Activated naive CD4-positive, alpha-beta T cell treated with anti-CD3 and anti-CD28 coated beads, Interleukin-2, amount 10 ng/mL, durations not matched to agents 7 days and 5 days (primary cell): ENCODE data around the gene BICDL2.
A peak's percentile ranks its signal among the peaks of the same experiment; 100 is the strongest.
"Not testable (repeated sequence)": the region's sequence is repeated elsewhere in the genome, so short reads cannot be mapped to it uniquely, and the experiment has no call there.

Experiments
- CTCF ChIA-PET: fragments of 350-600 bp; sonication (Branson Sonifier 250); formaldehyde crosslinking; loops from one replicate; lab custom pipeline; 2021; ENCODE audit warnings: antibody characterized with exemption; lab: Charles Lee
- DNase-seq: peaks from one replicate; pipeline ENCODE4 v3.0.0-alpha.2; 2020
- H3K27ac Mint-ChIP-seq: one replicate; pipeline ENCODE4 v1.8.0; 2021; ENCODE audit warnings: mild to moderate bottlenecking, moderate library complexity, mixed read lengths
- H3K27me3 Mint-ChIP-seq: one replicate; pipeline ENCODE4 v1.8.0; 2021; ENCODE audit warnings: mild to moderate bottlenecking, mixed read lengths
- H3K36me3 Mint-ChIP-seq: one replicate; pipeline ENCODE4 v1.8.0; 2021; ENCODE audit warnings: mixed read lengths
- H3K4me1 Mint-ChIP-seq: one replicate; pipeline ENCODE4 v1.8.0; 2021; ENCODE audit warnings: mixed read lengths
- H3K4me3 Mint-ChIP-seq: one replicate; pipeline ENCODE4 v1.8.0; 2021; ENCODE audit warnings: mild to moderate bottlenecking, moderate library complexity, mixed read lengths
- H3K9me3 Mint-ChIP-seq: one replicate; pipeline ENCODE4 v1.8.0; 2021; ENCODE audit warnings: mixed read lengths

The BICDL2 gene, protein sequence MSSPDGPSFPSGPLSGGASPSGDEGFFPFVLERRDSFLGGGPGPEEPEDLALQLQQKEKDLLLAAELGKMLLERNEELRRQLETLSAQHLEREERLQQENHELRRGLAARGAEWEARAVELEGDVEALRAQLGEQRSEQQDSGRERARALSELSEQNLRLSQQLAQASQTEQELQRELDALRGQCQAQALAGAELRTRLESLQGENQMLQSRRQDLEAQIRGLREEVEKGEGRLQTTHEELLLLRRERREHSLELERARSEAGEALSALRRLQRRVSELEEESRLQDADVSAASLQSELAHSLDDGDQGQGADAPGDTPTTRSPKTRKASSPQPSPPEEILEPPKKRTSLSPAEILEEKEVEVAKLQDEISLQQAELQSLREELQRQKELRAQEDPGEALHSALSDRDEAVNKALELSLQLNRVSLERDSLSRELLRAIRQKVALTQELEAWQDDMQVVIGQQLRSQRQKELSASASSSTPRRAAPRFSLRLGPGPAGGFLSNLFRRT

DNA sequence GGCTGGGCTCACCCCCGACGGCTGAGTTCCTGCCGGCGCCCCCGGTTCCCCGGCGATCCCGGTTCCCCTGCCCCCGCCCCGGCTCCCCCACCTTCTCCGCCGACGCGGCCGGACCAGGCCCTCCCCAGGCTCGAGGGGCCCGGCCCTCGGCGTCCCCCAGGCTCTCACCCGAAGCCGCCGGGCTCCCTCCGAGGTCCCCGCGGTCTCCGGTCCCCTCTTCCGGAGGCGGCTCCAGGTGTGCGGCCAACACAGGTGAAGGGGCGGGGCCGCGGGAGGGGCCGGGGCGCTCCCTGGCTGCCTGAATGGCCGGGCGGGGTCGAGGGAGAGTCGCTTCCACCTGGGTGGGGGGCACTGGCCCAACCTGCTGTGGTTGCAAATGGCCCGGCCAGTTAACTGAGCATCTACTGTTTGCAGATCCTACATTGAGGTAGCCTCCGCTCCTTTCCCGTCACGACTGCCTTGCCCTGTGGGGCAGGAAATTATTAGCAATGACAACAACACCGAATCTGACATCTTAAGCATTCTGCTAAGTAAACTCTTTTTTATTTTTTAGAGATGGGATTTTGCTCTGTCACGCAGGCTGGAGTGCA is at the start of gene BICDL2:
TSS of gene BICDL2 (minus strand) at position 219 of the 590 bp plus-strand sequence. CDS start 1,448 bp downstream, outside the sequence.
- Mint-ChIP-seq H3K27ac (peak within 1 kb of the TSS; percentile 49), H3K27me3 (peaks cover 100% of the 10 kb centered on the region)
- CTCF ChIA-PET, result interaction anchor here (0.8 kb wide), 1 partner anchor 9 kb away, joined by 5 read pairs; no protein-coding TSS in a partner anchor

DNA sequence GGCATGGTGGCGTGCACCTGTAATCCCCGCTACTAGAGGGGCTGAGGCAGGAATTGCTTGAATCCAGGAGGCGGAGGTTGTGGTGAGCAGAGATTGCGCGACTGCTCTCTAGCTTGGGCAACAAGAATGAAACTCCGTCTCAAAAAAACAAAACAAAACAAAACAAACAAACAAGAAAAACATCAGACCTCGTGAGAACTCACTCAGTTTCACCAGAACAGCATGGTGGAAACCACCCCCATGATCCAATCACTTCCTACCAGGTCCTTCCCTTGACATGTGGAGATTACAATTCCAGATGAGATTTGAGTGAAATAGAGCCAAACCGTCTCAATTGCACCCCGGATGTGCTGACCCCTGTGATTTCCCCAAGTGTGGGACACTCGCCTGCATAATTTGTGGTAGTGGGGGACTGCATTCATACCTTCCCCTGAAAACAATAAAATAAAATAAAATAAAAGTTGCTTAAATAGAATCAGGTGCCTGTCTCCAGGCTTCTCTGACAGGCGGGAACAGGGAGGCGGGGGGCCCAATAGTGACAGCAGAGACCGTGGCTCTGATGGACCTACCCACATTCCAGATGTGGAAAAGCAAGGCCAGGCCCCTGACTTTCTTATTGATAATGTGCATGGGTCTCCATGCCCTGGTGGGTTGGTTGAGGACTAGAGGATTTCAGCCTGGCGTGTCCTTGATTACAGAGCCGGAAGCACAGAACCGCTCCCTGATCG is 49.3 kb upstream of the BICDL2 start:
- Mint-ChIP-seq H3K4me1 (peaks cover 62% of the 10 kb centered on the region), H3K36me3 (peaks cover 8% of the 10 kb centered on the region), H3K4me3 (no peak overlapping the region), H3K9me3 (peaks cover under 1% of the 10 kb centered on the region), H3K27me3 (peaks cover 4% of the 10 kb centered on the region), H3K27ac (no peak overlapping the region)
- no peak for DNase-seq
- CTCF ChIA-PET, result interaction anchor here (1.2 kb wide), 1 partner anchor 49 kb away, joined by 4 read pairs; the partner anchor contains the start of gene ZNF213

More for the DNA sequence above, at the start of gene BICDL2:
- Mint-ChIP-seq H3K36me3 (peaks cover 2% of the 10 kb centered on the region), H3K4me3 (no peak within 1 kb of the TSS), H3K4me1 (peaks cover 25% of the 10 kb centered on the region), H3K9me3 (no peaks in the 10 kb centered on the region)
- DNase-seq, result no peak

GRCh38 chr16:3084969-3085670 is 48.4 kb upstream of the BICDL2 start:
- H3K4me1 Mint-ChIP-seq, result peaks cover 60% of the 10 kb centered on the region
- H3K27ac Mint-ChIP-seq, result no peak overlapping the region
- H3K9me3 Mint-ChIP-seq, result peaks cover 4% of the 10 kb centered on the region
- H3K36me3 Mint-ChIP-seq, result peaks cover 13% of the 10 kb centered on the region
- H3K27me3 Mint-ChIP-seq, result peaks cover 4% of the 10 kb centered on the region
- CTCF ChIA-PET, result interaction anchor here (1.2 to 2.2 kb wide), 2 partner anchors 44 to 50 kb away, joined by 4 to 7 read pairs; partner anchors contain the start of gene ZNF213
- DNase-seq, result no peak
- H3K4me3 Mint-ChIP-seq, result no peak overlapping the region

DNA sequence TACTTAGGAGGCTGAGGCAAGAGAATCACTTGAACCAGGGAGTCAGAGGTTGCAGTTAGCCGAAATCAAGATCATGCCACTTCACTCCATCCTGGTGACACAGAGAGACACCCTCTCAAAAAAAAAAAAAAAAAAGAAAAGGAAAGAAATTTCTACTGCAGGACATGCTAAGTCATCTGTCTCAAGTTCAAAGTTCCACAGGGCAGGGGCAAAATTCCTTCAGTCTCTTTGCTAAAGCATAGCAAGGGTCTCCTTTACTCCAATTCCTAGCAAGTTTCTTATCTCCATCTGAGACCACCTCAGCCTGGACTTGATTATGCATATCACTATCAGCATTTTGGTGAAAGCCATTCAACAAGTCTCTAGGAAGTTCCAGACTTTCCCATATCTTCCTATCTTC is 47.7 kb upstream of the BICDL2 start:
- no peak overlapping the region for H3K27ac Mint-ChIP-seq
- peaks cover 4% of the 10 kb centered on the region for H3K27me3 Mint-ChIP-seq
- no peak overlapping the region for H3K4me3 Mint-ChIP-seq
- no peak for DNase-seq
- peaks cover 19% of the 10 kb centered on the region for H3K36me3 Mint-ChIP-seq
- CTCF ChIA-PET, result interaction anchor here (2.2 kb wide), 1 partner anchor 45 kb away, joined by 7 read pairs; no protein-coding TSS in a partner anchor
- peaks cover 10% of the 10 kb centered on the region for H3K9me3 Mint-ChIP-seq
- H3K4me1 Mint-ChIP-seq, result peaks cover 66% of the 10 kb centered on the region

GRCh38 chr16:3083408-3083807 is 46.7 kb upstream of the BICDL2 start:
- not testable (repeated sequence) for H3K27ac Mint-ChIP-seq, DNase-seq, H3K27me3 Mint-ChIP-seq, H3K4me3 Mint-ChIP-seq
- Mint-ChIP-seq H3K4me1 (peaks cover 70% of the 10 kb centered on the region), H3K9me3 (peaks cover 14% of the 10 kb centered on the region), H3K36me3 (peaks cover 25% of the 10 kb centered on the region)
- CTCF ChIA-PET, result interaction anchor here (2.2 kb wide), 1 partner anchor 46 kb away, joined by 7 read pairs; no protein-coding TSS in a partner anchor

GRCh38 chr16:3081957-3082356 is 45.2 kb upstream of the BICDL2 start:
- H3K27ac Mint-ChIP-seq, H3K27me3 Mint-ChIP-seq, DNase-seq, H3K4me3 Mint-ChIP-seq: not testable (repeated sequence)
- peaks cover 34% of the 10 kb centered on the region for H3K36me3 Mint-ChIP-seq
- CTCF ChIA-PET, result interaction anchor here (0.7 kb wide), 1 partner anchor 36 kb away, joined by 3 read pairs; the partner anchor contains the start of gene MMP25
- peaks cover 71% of the 10 kb centered on the region for H3K4me1 Mint-ChIP-seq
- H3K9me3 Mint-ChIP-seq, result peaks cover 17% of the 10 kb centered on the region

GRCh38 chr16:3080024-3080423 is 43.3 kb upstream of the BICDL2 start:
- no peak for DNase-seq
- H3K9me3 Mint-ChIP-seq, result peaks cover 17% of the 10 kb centered on the region
- CTCF ChIA-PET, result interaction anchor here (1.1 to 1.4 kb wide), 3 partner anchors 11 to 25 kb away, joined by 3 read pairs; no protein-coding TSS in a partner anchor
- no peak overlapping the region for H3K4me3 Mint-ChIP-seq
- H3K27ac Mint-ChIP-seq, result no peak overlapping the region
- peaks cover 79% of the 10 kb centered on the region for H3K4me1 Mint-ChIP-seq
- H3K36me3 Mint-ChIP-seq, result peaks cover 38% of the 10 kb centered on the region
- H3K27me3 Mint-ChIP-seq, result peaks cover 4% of the 10 kb centered on the region

DNA sequence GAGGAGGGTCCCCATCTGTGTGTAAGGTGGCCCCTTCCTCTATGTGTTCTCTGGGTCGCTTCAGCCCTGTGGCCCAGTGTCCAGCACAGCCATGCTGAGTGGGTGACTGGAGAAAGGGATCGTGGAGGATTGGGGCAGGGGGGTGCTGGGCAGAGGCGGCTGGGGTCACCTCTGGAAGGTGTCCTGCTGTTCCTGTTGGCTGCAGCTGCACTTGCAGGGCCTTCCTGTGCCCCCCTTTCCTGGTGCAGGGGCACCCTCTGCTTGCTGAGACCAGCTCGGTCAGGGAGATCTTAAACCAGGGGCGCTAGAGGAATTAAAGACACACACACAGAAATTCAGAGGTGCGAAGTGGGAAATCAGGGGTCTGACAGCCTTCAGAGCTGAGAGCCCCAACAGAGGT is 39.8 kb upstream of the BICDL2 start:
- Mint-ChIP-seq H3K4me3 (peak overlapping the region; percentile 74), H3K27me3 (no peaks in the 10 kb centered on the region), H3K4me1 (peaks cover 87% of the 10 kb centered on the region), H3K9me3 (peaks cover 17% of the 10 kb centered on the region), H3K36me3 (peaks cover 40% of the 10 kb centered on the region), H3K27ac (peak overlapping the region; percentile 100)
- no peak for DNase-seq
- CTCF ChIA-PET, result interaction anchor here (0.9 to 4.9 kb wide), 7 partner anchors 11 to 54 kb away, joined by 3 to 29 read pairs (median 7); no protein-coding TSS in a partner anchor

- Mint-ChIP-seq H3K9me3 (peaks cover 16% of the 10 kb centered on the region), H3K36me3 (peaks cover 39% of the 10 kb centered on the region), H3K4me1 (peaks cover 89% of the 10 kb centered on the region), H3K4me3 (peak overlapping the region; percentile 74), H3K27ac (peak overlapping the region; percentile 100)
- H3K27me3 Mint-ChIP-seq, DNase-seq: not testable (repeated sequence)
- CTCF ChIA-PET, result interaction anchor here (0.8 to 4.9 kb wide), 8 partner anchors 11 to 55 kb away, joined by 3 to 29 read pairs (median 6); no protein-coding TSS in a partner anchor
Observed at GRCh38 chr16:3075946-3076345, 39.2 kb upstream of the BICDL2 start.

- H3K27ac Mint-ChIP-seq, result peak overlapping the region; percentile 100
Observed at GRCh38 chr16:3075523-3075915, 38.8 kb upstream of the BICDL2 start.

GRCh38 chr16:3074860-3075522 is 38.2 kb upstream of the BICDL2 start:
- peak; percentile 95 for DNase-seq

More at GRCh38 chr16:3075523-3075915, 38.8 kb upstream of the BICDL2 start:
- Mint-ChIP-seq H3K27me3 (no peaks in the 10 kb centered on the region), H3K36me3 (peaks cover 39% of the 10 kb centered on the region), H3K9me3 (peaks cover 12% of the 10 kb centered on the region), H3K4me3 (peak overlapping the region; percentile 74), H3K4me1 (peaks cover 90% of the 10 kb centered on the region)
- DNase-seq, result peak; percentile 46
- CTCF ChIA-PET, result interaction anchor here (0.8 to 4.9 kb wide), 7 partner anchors 10 to 55 kb away, joined by 3 to 29 read pairs (median 6); partner anchors contain the start of gene IL32

DNA sequence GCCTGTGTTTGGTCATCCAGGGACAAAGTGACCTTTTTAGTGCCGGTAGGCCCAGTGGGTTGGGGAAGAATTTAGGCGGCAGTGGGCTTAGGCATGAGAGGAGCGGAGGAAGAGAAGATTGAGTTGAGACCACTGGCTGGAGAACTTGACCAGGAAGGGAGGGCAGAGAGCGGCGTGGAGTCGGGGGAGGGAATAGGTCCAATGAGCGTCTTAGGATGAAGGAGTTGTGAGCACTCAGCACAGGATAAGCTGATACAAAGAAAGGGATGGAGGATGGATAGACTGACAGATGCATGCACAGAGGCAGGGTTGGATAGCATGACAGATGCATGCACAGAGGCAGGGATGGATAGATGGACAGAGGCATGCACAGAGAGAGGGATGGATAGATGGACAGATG is 36.7 kb upstream of the BICDL2 start:
- Mint-ChIP-seq H3K4me3 (peak overlapping the region; percentile 74), H3K27ac (peak overlapping the region; percentile 100), H3K9me3 (peaks cover 3% of the 10 kb centered on the region), H3K27me3 (no peaks in the 10 kb centered on the region), H3K4me1 (peaks cover 95% of the 10 kb centered on the region), H3K36me3 (peaks cover 44% of the 10 kb centered on the region)
- no peak for DNase-seq
- CTCF ChIA-PET, result interaction anchor here (2.3 to 3.7 kb wide), 2 partner anchors 8 to 57 kb away, joined by 7 to 21 read pairs; partner anchors contain the start of gene IL32

More at GRCh38 chr16:3074860-3075522, 38.2 kb upstream of the BICDL2 start:
- H3K9me3 Mint-ChIP-seq, result peaks cover 12% of the 10 kb centered on the region
- H3K4me1 Mint-ChIP-seq, result peaks cover 94% of the 10 kb centered on the region
- CTCF ChIA-PET, result interaction anchor here (0.7 to 4.9 kb wide), 8 partner anchors 10 to 239 kb away, joined by 3 to 29 read pairs (median 6); partner anchors contain the start of gene IL32
- peaks cover 42% of the 10 kb centered on the region for H3K36me3 Mint-ChIP-seq
- H3K4me3 Mint-ChIP-seq, result peak overlapping the region; percentile 74
- H3K27me3 Mint-ChIP-seq, result no peaks in the 10 kb centered on the region
- H3K27ac Mint-ChIP-seq, result peak overlapping the region; percentile 100
